GM21576 (cell line): ENCODE data around the gene ADGRV1.
A peak's percentile ranks its signal among the peaks of the same experiment; 100 is the strongest.

ENCODE experiments used
- ATAC-seq: cut with Tn5 transposase; IDR thresholded peaks from one replicate; pipeline ENCODE4 v1.9.1; 2021; ENCODE audit warnings: mild to moderate bottlenecking, moderate library complexity; ENCODE audit not compliant: unreplicated experiment

Gene ADGRV1

DNA sequence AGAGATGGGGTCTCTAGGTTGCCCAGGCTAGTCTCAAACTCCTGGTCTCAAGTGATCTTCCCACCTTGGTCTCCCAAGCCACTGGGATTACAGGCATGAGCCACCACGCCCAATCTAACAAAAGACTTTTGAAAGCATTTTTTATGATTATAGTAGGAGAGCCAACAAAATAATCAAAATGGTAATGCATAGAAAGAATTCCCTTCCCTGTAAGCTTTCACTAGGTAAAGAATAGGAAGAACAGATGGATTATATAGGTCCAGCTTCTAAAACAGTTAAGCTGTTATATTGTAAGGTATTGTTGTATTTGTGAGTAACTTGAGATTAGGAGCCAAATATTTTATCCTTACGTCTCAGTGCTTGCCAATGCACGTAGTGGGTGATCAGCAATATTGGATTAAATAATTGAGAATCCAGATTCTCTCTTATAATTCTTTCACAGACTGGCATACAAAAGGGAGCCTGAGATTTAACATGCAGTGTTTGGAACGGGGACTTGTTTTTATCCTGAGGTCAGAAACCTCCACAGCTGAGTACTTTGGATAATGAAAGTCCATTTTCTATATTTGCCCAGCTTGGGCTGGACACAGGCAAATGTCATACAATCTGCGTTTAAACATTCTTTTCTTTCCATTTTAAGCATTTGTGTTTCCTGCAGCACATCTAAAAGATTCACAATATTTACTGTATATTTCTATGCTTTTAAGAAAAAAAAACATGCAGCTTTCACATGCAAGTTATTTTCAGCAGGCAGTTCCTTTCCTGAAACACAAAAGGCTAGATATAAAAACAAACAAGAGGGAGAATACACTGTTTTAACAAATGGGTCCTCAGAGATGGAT, 586.1 kb downstream of the ADGRV1 start:
- no peak for ATAC-seq

DNA sequence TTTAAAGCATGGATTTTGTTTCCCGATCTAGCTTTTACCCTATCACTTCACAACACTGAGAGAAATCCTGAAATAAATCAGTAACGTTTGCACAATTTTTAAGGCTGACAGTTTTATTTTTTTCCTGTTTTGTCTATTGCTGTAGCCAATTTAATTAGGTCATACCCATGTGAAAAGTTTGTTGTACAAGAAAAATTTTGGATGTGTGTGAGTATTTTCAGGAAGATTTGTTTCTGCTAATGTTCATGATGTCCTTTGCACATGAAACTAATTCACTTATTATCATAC, 586.7 kb downstream of the ADGRV1 start:
- no peak for ATAC-seq

DNA sequence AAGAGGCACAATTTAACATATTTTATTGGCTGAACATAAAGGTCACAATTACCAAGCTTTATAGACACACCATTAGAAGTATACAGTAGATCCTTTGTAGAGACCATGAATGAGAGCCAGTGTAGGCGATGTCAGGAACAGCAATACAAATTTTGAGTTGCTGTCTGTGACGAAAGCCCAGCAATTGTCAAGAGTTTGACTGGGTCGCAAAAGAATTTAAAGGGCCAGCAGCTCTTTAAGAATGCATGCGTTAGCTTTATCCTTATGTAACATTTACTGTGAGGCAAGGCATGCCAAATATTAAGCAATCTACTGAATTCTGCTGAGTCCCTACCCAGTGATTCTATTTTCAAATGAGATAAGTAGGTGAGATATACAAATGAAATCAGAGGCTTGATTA, 587.6 kb downstream of the ADGRV1 start:
- ATAC-seq, result no peak

DNA sequence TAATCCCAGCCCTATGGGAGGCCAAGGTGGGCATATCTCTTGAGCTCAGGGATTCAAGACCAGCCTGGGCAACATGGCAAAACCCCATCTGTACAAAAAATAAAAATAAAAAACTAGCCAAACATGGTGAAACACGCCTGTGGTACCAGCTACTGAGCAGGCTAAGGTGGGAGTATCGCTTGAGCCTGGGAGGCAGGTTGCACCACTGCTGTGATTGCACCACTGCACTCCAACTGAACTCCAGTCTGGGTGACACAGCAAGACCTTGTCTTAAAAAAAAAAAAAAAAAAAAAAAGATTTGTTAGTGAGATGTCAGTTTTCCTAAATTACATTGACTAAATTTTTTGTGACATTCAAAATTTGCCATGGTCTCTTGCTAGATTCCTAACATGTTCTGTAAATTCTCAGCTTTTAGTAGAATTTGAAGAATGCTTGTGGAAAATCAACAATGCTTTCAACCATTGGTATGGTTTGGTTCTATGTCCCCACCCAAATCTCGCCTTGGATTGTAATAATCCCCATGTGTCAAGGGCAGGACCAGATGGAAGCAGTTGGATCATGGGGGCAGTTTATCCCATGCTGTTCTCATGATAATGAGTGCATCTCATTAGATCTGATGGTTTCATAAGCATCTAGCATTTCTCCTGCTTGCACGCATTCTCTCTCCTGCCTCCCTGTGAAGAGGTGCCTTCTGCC, 588.5 kb downstream of the ADGRV1 start:
- ATAC-seq, result no peak

DNA sequence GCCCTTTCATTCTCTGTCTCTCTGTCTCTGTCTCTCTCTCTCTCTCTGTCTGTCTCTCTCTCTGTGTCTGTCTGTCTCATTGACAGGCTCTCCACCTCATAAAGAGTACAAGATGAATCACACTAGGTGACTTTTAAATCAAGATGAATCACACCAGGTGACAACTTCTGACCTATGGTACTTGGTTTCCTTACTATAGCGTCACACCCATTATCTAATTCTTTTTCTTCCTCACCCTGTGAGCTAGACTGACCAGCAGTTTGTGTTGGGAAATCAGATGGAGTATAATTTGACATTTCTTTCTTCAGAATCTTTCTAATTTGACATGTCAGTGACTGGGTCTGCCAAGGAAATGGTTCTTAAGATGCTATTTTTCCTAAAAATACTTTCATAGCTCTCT, 591.6 kb downstream of the ADGRV1 start:
- no peak for ATAC-seq

DNA sequence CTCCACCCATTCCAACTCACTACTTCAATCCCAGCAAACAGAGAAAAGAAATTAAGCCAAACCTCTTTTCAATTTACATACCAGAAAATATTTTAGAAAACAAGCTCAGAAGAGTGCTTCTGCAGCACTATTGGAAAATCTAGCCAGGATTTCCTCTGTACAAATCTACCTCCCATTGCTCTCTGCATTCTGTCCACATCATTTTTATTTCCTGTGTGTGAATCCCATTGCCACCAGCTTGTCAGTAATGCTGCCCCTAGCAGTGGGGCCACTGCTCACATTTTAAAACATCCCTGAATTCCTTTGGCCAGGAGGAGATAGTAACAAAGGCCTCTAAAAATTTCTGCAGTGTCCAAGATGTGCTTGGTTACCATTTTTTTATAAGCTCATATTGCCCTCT, 592.0 kb downstream of the ADGRV1 start:
- ATAC-seq, result no peak

DNA sequence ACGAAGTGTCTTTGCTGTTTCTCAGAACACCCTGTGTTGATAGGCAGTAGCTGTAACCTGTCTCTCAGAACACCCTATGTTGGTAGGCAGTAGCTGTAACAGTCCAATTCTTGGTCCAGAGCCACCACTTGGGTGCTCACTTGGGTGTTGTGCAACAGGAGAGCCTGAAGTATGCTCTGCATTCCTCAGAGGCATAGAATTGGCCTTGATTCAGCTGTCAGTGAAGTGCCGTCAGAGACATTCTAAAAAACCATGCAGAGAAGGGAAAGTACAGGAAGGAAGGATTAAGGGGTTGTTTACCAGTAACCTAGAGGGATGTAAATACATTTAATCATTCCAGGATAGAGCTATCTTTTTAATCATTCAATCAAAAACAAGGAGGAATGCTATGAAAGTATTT, 593.4 kb downstream of the ADGRV1 start:
- ATAC-seq, result no peak

DNA sequence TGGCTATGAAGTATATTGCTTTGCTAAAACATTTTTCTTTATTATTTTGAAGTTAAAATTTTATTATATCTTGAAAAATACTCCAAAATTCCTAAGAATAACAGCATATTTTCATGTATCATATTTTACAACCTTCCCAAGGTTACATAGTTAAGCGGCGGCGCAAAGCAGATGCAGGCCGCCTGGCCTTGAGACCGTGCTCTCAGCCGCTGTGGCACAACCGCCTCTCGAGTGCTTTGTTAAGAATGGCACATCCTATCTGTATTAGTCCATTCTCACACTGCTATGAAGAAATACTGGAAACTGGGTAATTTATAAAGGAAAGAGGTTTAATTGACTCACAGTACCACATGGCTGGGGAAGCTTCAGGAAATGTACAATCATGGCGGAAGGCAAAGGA, 595.7 kb downstream of the ADGRV1 start:
- no peak for ATAC-seq

DNA sequence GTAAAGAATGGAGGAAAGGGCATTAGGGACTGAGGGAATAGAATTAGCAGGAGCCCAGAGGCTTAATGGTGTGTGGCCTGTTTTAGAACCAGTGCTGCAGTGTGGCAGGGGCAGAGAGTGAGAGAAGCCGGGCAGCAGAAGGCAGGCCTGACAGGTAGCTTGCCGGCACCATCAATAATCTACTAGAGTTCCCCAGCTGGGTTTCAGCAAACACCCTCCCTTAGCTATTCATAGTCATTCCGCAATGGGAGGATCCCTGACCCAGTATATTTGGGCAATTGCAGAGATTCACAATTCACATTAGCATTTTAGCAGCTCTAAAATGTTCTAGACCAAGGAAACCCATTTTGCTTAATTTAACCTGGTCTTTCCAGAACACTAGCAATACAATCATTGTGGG, 596.7 kb downstream of the ADGRV1 start:
- no peak for ATAC-seq

DNA sequence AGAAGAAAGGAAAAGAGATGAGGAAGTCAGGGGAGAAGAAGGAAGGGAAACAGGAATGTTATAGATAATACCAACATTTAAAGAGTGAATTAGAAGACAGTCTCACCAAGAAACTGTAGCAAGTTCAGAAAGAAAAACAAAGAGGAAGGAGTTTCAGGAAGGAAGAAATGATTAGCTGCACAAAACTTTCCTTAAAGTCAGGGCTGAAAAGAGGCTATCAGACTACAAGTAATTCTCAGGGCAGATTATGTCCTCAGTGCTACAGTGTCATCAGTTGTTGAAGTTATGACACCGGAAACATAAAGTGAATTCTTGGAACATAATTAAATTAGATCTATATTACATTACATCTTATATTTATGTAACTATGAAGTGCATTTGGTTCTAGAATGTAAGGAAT, 597.6 kb downstream of the ADGRV1 start:
- no peak for ATAC-seq

DNA sequence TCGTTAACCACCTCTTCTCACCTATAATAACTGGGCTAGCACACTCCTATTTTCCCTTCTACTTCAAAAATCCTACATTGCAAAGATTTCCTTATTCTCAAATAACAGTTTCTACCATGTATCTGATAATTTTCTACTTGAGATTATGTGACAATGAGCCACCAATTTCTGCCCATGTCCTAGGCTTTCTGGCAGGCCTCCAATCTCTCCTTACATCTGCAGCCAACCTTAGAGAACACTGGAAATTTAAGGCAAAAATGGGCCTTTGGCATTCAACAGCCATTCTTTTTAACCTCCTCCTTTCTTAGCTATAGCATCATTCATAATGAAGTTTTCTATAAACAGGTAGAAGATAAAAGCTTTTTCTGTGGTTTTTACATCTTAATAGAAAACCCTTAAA, 599.4 kb downstream of the ADGRV1 start:
- ATAC-seq, result no peak

DNA sequence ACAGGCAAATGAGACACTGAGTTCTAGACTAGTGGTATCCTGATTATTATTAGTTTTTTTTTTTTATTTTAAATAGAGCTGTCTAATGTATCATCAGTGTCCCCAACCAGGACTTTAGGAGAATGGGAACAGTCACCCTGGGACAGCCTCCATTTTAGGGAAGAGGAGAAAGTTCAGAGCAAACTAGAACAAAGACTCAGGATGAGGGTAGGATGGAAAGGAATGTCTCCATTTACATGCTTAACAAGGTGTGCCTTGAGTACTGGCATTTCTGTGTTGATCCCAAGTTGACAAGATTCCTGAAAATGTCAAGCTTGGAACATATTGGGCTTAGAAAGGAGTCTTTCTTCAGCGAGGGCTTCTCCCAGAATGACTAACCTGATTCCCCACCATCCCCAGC, 601.0 kb downstream of the ADGRV1 start:
- no peak for ATAC-seq

DNA sequence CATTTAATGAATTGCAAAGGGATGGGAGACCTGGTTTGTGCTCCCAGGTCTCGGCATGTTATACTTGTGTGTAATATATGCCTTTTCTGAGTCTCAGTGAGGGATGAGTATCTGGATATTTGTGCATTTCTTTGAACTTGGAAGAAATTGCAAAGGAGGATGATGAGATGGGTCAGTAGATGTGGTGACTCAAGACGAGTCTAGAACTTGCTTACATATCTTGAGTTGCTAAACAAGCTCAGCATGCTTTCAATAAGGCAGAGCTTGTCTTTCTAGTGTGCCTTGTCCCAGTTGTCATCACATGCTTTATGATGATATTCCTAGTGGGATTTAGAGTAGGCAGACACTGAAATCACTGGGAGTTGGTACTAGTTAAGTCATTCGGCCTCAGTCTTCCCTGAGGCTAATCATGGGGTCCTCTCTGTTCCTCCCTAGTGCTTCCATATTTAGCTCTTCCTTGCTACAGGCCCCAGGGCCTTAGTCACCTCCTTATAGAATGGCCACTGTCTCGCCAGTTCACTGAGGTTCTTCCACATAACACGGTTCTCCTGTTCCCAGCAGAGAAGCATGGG, 602.2 kb downstream of the ADGRV1 start:
- ATAC-seq, result no peak

DNA sequence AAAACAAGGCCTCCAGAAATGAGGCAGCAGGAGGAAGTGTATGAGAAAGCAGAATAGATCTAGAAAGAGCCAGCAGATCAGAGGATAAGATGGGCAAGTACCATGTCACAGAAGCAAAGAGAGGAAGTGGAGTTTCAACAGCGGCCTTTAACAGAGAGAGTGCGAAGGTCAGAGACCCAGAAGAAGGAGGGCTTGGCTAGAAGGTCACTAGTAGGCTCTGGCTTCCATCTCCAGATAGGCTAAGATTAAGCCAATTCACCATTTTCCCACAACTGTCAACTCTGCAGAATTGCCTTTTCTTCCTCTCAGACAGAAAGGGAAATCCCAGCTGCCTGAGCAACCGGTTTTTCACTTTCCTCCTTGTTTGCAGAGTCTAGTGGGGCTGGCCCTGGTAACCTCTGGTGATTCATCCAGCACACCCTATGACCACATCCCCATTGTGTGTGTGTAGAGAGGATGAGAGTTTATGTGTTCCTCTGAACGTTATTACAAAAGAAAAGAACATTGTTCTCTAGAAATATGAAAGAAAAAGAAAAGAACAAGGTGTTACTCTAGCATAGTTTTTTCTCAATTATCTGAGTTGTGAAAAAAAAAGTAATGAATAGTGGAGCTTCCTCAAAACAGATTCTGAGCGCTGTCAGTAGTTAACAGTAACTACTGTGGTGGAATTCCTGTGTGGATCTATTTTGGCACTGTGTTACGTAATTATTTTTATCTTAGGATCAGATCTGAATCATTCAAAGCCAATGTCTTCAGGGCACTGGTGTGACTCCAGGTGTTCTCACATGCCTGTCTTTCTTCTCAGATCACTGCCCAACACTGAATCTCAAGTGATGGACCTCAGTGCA, 604.2 kb downstream of the ADGRV1 start:
- peak; percentile 99 for ATAC-seq

DNA sequence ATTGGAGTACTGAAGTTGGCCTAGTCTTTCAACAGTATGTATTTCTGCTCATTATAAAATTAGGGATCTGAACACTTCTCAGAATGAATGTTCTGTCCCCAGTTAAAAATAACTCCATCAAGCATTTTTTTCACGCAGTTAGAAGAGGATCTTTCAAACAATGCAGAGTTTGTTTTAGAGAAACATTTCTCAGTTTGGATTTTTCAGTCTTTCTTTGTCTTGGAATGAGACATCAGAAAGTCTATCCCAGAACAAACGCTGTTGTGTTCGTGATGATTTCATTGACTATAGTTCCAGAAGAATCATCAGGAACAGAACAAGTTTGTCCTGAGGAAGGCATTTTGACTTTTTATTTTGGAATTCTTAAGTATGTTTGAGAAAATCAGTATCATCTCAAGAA, 605.8 kb downstream of the ADGRV1 start:
- no peak for ATAC-seq

DNA sequence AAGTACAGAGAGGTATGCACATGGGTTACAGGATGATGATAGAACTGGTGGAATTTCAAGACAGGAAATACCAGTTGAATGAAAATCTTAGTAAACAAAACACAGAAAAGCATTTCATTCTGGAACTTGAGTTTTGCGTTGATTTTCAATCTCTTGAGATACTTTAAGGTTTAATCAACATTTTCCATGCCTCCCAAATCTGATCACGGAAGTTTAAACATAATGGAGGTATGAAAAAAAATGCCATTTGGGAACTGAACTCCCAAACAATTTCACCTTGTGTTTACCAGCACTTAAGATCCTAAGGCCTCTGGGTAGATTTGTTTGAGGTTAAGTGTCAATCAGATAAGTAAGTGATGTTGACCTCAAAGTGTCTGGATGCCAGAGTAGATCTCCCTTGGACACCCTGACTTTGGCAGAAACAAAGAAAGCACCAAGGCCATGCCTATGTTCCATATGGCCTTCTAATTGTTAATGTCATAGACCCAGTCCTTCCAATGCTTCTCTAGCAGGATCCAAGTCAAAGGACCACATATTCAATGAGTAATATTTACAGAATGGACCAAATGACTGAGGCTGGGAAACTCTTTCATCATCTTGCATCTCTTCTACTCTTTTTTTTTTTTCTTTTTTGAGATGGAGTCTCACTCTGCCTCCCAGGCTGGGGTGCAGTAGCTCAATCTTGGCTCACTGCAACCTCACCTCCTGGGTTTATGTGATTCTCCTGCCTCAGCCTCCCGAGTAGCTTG, 607.6 kb downstream of the ADGRV1 start:
- ATAC-seq, result no peak

DNA sequence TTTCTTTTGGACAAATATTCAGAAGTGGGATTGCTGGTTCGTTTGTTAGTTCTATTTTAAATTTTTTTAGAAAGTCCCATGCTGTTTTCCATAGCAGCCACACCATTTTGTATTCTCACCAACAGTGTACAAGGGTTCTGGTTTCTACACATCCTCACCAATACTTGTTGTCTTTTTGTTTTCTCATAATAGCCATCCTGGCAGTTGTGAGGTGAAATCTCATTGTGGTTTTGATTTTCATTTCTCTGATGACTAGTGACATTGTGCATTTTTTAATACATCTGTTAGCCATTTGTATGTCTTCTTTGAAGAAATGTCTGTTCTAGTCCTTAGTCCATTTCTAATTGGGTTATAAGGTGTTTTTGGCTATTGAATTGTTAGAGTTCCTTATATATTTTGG, 610.3 kb downstream of the ADGRV1 start:
- ATAC-seq, result no peak

DNA sequence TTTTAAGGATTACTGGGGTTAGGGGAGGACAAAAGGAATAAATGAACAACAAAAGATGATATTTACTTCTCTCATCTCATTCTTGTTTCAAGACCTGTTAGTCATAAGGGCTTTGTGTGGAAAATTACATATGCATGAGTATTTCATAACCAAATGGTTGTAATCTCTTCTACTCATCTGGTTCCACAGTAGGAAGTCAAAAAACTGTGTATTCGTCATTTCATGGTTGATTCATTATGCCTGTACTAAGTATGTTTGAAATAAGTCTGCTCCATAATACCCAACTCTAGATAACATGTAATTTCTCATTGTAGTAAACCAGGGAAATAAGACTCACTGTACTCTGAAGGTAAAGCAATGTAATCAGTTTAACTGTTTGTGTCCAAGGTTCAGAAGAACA, 611.7 kb downstream of the ADGRV1 start:
- ATAC-seq, result no peak

DNA sequence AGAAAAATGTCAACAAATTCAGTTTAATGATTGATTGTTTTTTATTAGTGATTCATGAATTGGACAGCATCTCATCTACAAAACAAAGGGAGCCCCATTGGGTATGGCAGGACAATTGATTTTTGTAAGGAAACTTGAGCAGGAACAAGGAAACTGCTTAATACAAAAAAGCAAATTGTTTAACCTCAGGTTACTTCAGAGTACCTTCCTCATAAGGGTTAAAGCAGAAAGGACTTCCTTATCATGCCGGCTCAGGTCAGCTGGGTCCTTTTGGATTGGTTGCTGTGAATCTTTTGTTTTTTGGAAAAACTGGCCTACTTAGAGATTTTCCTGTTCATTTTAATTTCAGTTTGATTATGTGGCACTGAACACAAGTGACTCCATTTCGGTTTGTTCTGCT, 612.7 kb downstream of the ADGRV1 start:
- no peak for ATAC-seq

DNA sequence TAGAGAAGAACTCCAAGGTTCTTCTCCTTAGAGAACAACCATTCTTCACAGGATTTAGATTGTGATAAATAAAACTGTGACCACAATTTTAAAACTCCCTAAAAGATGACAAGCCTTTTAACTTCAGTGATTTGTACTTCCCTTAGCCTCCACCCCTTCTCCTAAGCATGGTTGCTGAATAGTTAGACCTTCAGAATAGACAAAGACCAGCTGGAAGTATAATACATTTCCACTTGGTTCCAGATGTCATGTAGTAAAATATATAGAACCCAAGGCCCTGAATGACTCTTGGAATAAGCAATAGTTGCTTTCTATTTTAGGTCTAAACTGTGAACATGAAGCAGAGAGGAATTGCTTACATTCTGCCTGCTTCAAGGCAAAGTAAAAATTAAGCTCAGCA, 615.8 kb downstream of the ADGRV1 start:
- ATAC-seq, result no peak

DNA sequence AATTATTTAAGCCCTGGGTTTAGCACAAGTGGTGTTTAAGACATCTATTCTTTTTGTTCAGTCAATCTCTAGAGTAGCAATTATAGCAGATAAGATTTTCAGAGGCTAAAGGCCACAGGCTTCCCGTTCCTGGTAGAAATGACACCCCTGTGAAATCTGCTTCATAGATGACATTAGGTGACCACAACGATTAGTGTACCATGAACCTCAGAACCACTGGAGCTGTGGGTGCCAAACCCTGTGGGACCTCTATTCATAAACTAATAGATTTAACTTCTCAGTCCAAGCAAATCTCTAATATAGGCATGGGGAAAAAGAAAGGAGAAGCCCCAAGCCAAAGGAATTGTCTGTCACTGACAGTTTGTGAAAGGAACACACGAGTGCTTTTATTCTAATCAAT, 617.1 kb downstream of the ADGRV1 start:
- no peak for ATAC-seq
